ENCODE data around the gene FKBP1B. TPM values are rescaled to one million over a fixed set of nuclear protein-coding genes. Genes with fewer than 3 reads are reported as not detected.
"Not testable (repeated sequence)": the region's sequence is repeated elsewhere in the genome, so short reads cannot be mapped to it uniquely, and the experiment has no call there.

FKBP1B gene
- total RNA-seq, 4 donors from 2014 or later, result 5.4 to 15.3 (median 9.0) TPM

- Histone ChIP-seq H3K36me3 (peaks cover 0 to 30% (median 0%) of the 10 kb centered on the region in 3 donors), H3K4me3 (no peak overlapping the region), H3K27ac (no peak overlapping the region), H3K4me1 (peaks cover 0 to 6% (median 2%) of the 10 kb centered on the region in 4 donors), H3K27me3 (no peaks in the 10 kb centered on the region), H3K9me3 (no peaks in the 10 kb centered on the region)
- 80 to 88% methylated on average over 2 of the region's 2 CpGs for WGBS, 2 donors
- no peak for DNase-seq (ENCODE audit: low spot score in 2 of 2)
- TF ChIP-seq POLR2A (IDR thresholded peaks at IDR 0.05) (no peak), EP300 (IDR thresholded peaks at IDR 0.05) (peak in 1 of 2 donors; percentile 11)
Measured at GRCh38 chr2:24088821-24089359, 39.3 kb downstream of the FKBP1B start.

DNA sequence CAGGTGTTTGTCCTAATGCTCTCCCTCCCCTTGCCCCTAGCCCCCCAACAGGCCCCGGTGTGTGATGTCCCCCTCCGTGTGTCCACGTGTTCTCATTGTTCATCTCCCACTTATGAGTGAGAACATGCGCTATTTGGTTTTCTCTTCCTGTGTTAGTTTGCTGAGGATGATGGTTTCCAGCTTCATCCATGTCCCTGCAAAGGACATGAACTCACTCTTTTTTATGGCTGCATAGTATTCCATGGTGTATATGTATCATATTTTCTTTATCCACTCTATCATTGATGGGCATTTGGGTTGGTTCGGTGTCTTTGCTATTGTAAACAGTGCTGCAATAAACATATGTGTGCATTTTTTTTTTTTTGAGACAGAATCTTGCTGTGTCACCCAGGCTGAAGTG is 43.7 kb downstream of the FKBP1B start:
- H3K36me3 ChIP-seq, result peaks cover 0 to 38% (median 0%) of the 10 kb centered on the region in 3 donors
- H3K4me1 ChIP-seq; H3K27me3 ChIP-seq; H3K4me3 ChIP-seq; H3K27ac ChIP-seq; H3K9me3 ChIP-seq; DNase-seq (ENCODE audit: low spot score in 2 of 2): not testable (repeated sequence)
- 96 to 99% methylated on average over 5 of the region's 5 CpGs for WGBS, 2 donors

GRCh38 chr2:24095171-24095677 is 45.7 kb downstream of the FKBP1B start:
- H3K4me1 ChIP-seq, result not testable (repeated sequence)
- WGBS, 2 donors, result 85 to 90% methylated on average over 17 of the region's 17 CpGs

DNA sequence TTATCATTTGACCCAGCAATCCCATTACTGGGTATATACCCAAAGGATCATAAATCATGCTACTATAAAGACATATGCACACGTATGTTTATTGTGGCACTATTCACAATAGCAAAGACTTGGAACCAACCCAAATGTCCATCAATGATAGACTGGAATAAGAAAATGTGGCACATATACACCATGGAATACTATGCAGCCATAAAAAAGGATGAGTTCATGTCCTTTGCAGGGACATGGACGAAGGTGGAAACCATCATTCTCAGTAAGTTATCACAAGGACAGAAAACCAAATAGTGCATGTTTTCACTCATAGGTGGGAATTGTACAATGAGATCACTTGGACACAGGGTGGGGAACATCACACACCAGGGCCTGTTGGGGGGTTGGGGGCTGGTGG is 51.2 kb downstream of the FKBP1B start:
- not testable (repeated sequence) for H3K27ac ChIP-seq; DNase-seq (ENCODE audit: low spot score in 2 of 2); H3K4me3 ChIP-seq; H3K27me3 ChIP-seq; H3K9me3 ChIP-seq; H3K4me1 ChIP-seq
- WGBS, 2 donors, result 92 to 98% methylated on average over 2 of the region's 2 CpGs
- H3K36me3 ChIP-seq, result peaks cover 0 to 26% (median 0%) of the 10 kb centered on the region in 3 donors

More at GRCh38 chr2:24095171-24095677, 45.7 kb downstream of the FKBP1B start:
- not testable (repeated sequence) for H3K9me3 ChIP-seq; H3K27me3 ChIP-seq; DNase-seq (ENCODE audit: low spot score in 2 of 2); H3K27ac ChIP-seq; H3K4me3 ChIP-seq
- peaks cover 0 to 32% (median 0%) of the 10 kb centered on the region in 3 donors for H3K36me3 ChIP-seq

DNA sequence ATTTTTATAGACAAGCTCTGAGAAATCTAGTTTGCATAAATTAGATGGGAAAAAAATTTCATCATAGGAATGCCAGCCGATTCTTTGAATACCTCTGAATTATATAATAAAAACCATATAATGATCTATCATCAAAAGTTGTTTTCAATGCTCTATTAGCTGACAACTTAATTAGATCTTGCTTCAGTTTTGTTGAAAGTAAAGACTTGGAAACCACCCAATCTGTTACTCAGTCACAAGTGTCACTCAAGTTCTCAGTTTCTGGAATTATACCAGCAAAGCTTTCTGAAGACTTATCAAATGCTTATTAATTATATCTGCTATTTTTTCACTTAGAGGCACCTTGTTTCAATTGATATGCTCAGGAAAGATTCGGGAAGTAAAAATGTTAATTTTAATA is 52.5 kb downstream of the FKBP1B start:
- no peak overlapping the region for H3K27ac ChIP-seq
- DNase-seq (ENCODE audit: low spot score in 2 of 2), result no peak
- TF ChIP-seq POLR2A (IDR thresholded peaks at IDR 0.05) (no peak), CTCF (IDR thresholded peaks at IDR 0.05) (no peak), EP300 (IDR thresholded peaks at IDR 0.05) (no peak)

DNA sequence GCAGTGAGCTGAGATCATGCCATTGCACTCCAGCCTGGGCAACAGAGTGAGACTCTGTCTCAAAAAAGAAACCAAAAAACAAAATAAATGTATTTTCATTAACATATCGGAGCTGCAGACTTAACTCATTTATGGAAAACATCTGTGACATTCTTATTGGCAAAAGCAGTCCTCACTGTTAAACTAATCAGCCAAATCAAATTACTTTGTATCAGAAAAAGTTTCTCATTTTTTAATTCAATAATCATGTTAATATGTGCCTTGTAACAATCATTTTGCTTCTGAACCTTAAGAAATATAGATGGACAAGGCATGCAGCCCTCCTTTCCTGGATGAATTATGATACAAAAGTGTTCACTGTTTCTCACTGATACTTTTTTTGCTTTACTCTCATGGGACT is 53.1 kb downstream of the FKBP1B start:
- 70 to 78% methylated on average over 1 of the region's 1 CpG for whole genome bisulfite sequencing, 2 donors

More for the DNA sequence above, 52.5 kb downstream of the FKBP1B start:
- H3K36me3 ChIP-seq, result peaks cover 0 to 19% (median 0%) of the 10 kb centered on the region in 3 donors
- no peaks in the 10 kb centered on the region for H3K27me3 ChIP-seq
- 82 to 84% methylated on average over 2 of the region's 2 CpGs for WGBS, 2 donors
- H3K4me1 ChIP-seq, result peaks cover 0 to 7% (median 0%) of the 10 kb centered on the region in 4 donors
- no peak overlapping the region for H3K4me3 ChIP-seq
- H3K9me3 ChIP-seq, result no peaks in the 10 kb centered on the region

More for the DNA sequence above, 53.1 kb downstream of the FKBP1B start:
- H3K4me3 ChIP-seq, result no peak overlapping the region
- no peak overlapping the region for H3K27ac ChIP-seq
- H3K36me3 ChIP-seq, result peaks cover 0 to 19% (median 0%) of the 10 kb centered on the region in 3 donors
- H3K27me3 ChIP-seq, result no peaks in the 10 kb centered on the region
- H3K4me1 ChIP-seq, result peaks cover 0 to 7% (median 0%) of the 10 kb centered on the region in 4 donors
- no peaks in the 10 kb centered on the region for H3K9me3 ChIP-seq
- no peak for DNase-seq (ENCODE audit: low spot score in 2 of 2)
- no peak for TF ChIP-seq POLR2A (IDR thresholded peaks at IDR 0.05)
- TF ChIP-seq EP300 (IDR thresholded peaks at IDR 0.05), result no peak
- TF ChIP-seq CTCF (IDR thresholded peaks at IDR 0.05), result no peak
